HUES48 (cell line): Measurements from ENCODE around the gene CCDC63.
"Not testable (repeated sequence)": the region's sequence is repeated elsewhere in the genome, so short reads cannot be mapped to it uniquely, and the experiment has no call there.

Source experiments
- H3K27ac ChIP-seq: one replicate; pipeline ENCODE4 v1.7.0; 2013; ENCODE audit warnings: low read depth, low read length, inconsistent platforms
- H3K27me3 ChIP-seq: 2 replicates; pipeline ENCODE4 v1.6.1; 2013; ENCODE audit warnings: mild to moderate bottlenecking, low read length; ENCODE audit not compliant: control insufficient read depth, insufficient read depth
- H3K36me3 ChIP-seq: 2 replicates; pipeline ENCODE4 v1.6.1; 2013; ENCODE audit warnings: low read length; ENCODE audit not compliant: control insufficient read depth, insufficient read depth
- H3K4me1 ChIP-seq: 2 replicates; pipeline ENCODE4 v1.6.1; 2013; ENCODE audit warnings: mild to moderate bottlenecking, low read length; ENCODE audit not compliant: control insufficient read depth, insufficient read depth
- H3K4me3 ChIP-seq: 2 replicates; pipeline ENCODE4 v1.5.1; 2013; ENCODE audit warnings: mild to moderate bottlenecking, low read depth, low read length
- H3K9ac ChIP-seq: 2 replicates; pipeline ENCODE4 v1.6.1; 2013; ENCODE audit warnings: mild to moderate bottlenecking, low read depth, low read length, moderate library complexity
- H3K9me3 ChIP-seq: 2 replicates; pipeline ENCODE4 v1.6.1; 2013; ENCODE audit warnings: low read length; ENCODE audit not compliant: control insufficient read depth, insufficient read depth

Gene CCDC63

DNA sequence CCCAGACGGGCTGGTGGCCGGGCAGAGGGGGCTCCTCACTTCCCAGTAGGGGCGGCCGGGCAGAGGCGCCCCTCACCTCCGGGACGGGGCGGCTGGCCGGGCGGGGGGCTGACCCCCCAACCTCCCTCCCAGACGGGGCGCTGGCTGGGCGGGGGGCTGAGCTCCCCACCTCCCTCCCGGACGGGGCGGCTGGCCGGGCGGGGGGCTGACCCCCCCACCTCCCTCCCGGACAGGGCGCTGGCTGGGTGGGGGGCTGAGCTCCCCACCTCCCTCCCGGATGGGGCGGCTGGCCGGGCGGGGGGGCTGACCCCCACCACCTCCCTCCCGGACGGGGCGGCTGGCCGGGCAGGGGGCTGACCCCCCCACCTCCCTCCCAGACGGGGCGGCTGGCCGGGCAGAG, 103.7 kb downstream of the CCDC63 start:
- H3K9ac ChIP-seq, H3K4me1 ChIP-seq, H3K27me3 ChIP-seq, H3K4me3 ChIP-seq, H3K27ac ChIP-seq, H3K36me3 ChIP-seq: not testable (repeated sequence)
- H3K9me3 ChIP-seq: peaks cover 30% of the 10 kb centered on the region

DNA sequence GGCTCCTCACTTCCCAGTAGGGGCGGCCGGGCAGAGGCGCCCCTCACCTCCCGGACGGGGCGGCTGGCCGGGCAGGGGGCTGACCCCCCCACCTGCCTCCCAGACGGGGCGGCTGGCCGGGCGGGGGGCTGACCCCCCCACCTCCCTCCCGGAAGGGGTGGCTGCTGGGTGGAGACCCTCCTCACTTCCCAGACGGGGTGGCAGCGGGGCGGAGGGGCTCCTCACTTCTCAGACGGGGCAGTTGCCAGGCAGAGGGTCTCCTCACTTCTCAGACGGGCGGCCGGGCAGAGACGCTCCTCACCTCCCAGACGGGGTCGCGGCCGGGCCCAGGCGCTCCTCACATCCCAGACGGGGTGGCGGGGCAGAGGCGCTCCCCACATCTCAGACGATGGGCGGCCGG, 104.1 kb downstream of the CCDC63 start:
- H3K27me3 ChIP-seq, H3K36me3 ChIP-seq, H3K9ac ChIP-seq, H3K4me1 ChIP-seq, H3K27ac ChIP-seq, H3K4me3 ChIP-seq: not testable (repeated sequence)
- H3K9me3 ChIP-seq: peaks cover 26% of the 10 kb centered on the region
